Midbrain (tissue), 1 donor: ENCODE results near the gene MBD4.
"Not testable (repeated sequence)": the region's sequence is repeated elsewhere in the genome, so short reads cannot be mapped to it uniquely, and the experiment has no call there.

Experiments used
- DNase-seq: peaks from one replicate; lab custom pipeline; 2025; lab: John Stamatoyannopoulos, UW

The MBD4 gene

DNA sequence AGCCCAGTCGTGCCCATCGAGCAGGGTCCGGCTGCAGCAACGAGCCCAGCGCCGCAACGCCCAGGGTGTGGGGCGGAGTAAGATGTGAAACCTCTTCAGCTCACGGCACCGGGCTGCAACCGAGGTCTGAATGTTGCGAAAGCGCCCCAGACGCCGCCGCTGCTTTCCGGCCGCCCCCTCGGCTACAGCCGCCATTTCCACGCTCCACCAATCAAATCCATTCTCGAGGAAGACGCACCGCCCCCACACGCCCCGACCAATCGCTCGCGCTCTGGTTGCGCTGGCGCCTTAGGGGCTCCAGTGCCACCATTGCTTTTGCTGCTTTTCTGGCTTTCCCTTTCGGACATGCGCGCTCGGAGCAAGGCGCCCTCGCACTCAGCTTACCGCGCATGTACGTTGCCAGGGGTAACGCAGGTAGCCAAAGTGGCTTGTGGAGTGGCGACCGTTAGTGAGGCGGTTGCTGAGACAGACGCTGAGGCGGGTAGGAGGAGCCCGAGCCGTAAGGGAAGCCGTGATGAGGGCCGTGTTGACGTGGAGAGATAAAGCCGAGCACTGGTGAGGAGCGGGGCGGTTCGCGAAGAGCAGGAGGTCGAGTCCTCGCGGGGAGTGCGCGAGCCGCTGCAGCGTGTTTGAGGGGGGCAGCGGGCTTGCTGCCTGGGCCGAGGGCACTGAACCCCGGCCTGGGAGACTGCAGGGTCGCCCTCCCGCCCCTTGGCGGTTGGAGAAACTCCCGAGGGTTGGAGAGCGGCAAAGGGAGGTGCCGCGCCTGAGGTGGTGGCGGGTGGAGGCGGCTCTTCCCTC is at the start of gene MBD4, which contains the start of gene IFT122:
Gene MBD4 (minus strand): TSS at position 132 of the 801 bp plus-strand sequence. CDS start 115 bp downstream, at position 17.
Gene IFT122 (plus strand): TSS at position 408 of the 801 bp plus-strand sequence. CDS start 107 bp downstream, at position 515.
- peak; percentile 99 for DNase-seq

DNA sequence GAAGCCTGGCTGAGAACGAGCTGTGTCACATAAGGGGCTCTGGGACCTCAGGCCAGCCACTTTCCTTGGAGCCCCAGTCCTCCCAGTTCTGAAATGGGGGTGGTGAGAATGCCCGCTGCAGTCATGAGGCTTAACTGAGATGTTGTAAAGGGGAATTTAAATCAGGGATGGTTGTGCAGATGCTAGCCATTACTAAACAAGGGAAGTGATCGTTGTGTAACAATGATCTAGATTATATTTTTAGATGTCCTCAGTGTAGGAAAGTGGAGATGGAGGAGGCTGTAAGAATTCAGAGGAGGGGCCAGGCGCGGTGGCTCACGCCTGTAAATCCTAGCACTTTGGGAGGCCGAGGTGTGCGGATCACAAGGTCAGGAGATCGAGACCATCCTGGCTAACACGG is 49.5 kb upstream of the MBD4 start:
- DNase-seq = not testable (repeated sequence)

DNA sequence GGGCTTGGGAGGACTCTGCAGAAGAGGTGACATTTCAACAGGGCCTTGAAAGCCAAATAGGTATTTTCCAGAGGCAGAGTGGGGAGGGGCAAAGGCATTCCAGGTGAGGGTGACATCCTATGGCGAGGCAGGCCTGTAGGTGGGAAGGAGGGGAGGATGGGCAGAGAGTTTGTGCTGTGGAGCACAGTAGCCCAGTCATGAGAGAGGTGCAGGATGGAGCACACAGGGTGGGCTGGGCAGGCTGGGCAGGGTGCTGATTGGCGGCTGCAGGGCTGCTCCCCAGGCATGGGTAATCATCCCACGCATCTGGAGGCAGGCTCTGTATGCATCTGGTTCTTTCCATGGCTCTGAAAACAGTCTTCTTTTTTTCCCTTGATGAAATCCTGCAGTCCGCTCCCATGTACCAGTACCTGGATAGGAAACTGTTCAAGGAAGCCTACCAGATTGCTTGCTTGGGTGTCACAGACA is 48.2 kb upstream of the MBD4 start:
- DNase-seq = not testable (repeated sequence)

DNA sequence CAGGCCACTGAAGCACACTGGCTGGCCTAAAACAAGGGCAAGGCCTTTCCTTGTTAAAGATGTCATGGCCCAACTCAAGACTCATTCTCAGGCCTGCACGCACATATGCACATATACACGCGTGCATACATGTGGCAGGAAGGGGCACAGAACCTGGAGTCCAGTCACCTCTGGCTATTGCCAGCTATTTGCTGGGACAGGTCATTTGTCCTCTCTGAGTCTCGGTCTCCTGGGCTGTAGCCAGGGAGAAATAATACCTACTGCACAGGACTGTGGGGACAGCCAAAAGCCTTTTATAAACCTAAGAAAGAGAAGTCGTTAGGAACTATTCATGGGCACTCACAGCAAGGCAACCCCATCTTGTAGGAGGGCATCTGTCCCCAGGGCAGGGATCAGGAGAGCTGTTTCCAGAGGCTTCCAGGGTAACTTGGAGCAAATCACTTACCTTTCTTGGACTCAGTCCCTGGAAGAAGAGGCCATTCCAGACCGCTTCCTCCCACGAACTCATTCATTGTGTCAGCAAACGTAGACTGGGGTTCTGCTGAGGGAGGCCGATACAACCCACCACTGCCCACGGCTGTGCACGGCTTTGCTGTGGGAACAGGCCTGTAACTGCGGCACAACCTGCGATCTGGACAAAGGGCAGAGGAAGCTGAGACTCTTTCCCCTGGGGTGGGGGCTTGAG is 47.6 kb upstream of the MBD4 start:
- DNase-seq = no peak

DNA sequence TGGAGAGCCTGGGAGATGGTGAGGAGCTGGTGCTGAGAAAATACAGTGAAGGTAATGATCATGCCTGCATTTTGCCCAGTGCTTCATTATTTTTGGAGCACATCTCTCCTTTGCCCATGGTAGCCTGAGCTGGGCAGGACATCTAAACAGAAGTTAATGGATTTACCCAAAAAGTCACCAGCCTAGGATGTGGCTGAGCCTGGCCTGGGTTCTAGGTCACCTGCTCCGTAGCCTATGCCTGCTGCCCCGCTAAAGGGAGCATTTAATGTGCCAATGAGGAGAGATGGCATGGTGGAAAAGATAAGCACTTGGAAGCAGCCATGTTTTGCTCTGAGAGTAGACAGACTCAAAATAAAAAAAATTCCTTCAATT is 46.9 kb upstream of the MBD4 start:
- no peak for DNase-seq

DNA sequence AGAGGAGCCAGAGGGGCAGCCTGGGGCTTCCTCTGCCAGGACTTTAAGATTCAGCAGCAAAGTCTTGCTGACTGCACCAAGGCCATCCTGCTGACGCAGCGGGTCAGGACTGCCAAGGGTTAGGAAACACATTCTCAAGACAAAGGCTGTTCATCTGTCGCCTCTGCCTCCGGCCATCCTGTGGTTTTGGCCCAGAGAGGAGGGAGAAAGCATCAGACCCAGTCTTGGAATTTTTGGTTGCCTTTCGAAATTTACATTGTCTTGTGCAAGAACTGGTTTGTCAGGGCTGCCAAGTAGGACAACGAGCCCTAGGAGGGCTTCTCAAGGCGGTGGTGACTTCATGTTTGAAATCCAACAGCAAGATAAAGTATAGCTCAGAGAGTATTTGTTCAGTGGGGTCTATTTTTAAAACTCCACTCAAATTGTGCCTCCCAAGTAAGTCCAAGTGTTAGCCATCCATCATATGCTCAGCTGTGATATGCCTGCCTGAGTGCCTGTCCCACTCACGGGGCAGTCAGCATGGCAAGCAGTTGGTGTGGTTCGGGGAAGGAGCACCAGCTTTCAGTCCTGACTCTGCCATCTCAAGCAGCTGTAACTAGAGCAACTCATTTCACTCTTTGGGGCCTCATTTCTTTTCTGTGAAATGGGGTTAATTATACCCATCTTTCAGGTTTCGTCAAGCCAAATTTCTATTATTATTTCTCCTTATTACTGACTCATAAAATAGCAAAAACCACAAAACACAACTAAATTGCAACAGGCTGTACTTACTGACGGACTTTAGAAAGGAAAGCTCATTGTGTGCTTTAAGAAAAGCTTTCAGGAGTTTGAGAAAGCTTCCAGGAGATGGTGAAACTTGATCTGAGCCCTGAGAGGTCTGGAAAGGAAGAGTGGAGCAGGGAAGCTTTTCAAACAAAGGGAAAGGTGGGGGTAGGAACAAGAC is 46.2 kb upstream of the MBD4 start:
- peak; percentile 61 for DNase-seq

DNA sequence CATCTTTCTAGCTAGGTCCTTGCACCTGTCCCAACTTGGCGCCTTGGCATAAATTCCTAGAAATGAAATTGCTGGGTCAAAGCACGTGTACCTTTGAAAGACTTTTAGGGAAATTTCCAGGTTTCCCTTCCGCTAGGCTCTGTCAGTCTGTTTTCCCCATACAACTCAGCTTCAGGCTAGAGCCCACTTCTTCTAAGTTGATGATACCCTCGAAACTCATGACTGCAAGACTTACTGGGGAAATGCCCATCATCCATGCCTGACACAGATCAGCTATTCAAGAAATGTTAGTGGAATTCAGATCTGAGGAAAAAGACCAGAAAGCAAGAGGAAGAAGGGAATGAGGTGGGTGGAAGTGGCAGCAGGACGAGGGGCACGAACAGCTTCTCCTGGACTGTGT is 45.4 kb upstream of the MBD4 start:
- not testable (repeated sequence) for DNase-seq

DNA sequence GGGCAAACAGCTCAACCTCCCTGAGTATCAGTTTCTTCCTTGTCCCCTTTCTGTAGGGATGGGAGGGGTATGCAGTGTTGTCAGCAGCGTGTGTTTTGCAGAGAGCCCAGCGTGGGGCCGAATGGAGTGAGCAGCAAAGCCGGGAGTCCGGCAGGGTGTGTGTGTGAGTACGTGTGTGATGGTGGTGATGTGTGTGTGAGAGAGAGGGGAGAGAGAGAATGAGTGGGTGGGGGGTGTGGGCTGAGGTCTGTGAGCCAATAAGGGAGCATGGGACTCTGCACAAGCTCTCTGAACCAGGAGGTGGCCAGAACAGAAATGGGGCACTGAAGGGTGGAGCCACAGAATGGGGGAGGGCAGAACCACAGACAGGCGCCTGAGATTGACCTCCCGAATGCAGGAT is 44.1 kb upstream of the MBD4 start:
- no peak for DNase-seq

DNA sequence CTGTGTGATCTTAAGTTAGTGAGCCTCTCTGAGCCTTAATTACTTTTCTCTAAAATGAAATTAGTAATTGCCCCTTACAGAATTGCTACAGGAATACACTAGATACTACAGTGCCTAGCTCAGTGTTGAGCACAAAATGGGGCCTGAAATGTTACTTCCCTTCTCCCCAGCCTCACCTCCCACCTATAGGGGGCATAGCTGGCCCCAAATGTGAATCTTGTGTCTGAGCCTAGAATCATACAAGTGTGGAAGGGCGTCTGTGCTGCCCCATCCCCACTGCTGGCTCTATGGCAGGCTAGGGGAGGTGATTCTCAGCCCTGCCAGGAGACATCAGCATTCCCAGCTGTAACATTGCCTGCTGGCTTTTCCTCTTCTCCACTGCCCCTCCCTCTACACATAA is 43.0 kb upstream of the MBD4 start:
- no peak for DNase-seq

DNA sequence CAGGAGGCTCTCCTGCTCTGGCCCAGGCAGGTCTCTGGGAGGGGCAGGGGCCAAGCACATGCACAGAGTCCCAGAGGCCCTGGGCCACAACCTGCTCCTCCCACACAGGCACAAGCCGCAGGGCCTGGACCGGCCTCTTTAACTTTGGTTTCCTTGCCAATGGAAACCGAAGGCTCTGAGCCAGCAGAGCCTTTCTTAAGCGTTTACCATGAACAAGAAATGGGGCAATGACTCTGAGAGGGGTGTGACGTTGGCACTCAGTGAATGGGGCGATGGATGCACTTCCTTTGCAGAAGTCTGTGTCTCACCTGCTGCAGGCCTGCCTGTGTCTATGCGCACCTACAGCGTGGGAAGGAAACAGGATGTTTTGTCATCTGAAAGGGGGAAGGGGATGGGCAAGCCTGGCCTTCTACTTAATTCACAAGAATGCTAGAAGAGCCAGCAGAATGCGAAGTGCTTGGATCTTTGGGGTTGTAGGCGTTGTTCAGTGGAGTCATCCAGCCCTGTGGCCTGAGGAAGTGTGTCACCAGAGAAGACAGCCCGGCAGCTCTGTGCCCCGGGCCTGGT is 42.1 kb upstream of the MBD4 start:
- peak; percentile 24 for DNase-seq

DNA sequence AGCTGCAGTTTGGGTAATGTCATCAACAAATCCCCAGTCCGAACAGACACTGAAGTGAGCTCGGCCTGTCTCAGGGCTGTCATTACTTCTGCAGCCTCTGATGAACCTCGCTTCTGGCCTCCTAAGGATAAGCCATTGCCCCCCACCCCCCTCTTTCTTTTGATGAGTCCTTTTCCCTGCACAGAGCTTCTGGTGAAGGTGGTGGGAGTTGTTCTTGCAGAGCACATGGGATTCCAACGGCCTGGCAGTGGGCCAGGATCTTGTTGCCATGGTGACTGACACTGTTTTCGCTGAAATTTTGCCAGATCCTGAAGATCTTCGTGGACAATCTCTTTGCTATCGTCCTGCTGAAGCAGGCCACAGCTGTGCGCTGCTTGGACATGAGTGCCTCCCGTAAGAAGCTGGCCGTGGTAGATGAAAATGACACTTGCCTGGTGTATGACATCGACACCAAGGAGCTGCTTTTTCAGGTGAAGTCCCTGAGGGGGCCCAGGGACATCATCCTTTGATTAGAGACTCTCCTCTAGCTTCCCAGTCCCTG is 41.5 kb upstream of the MBD4 start:
- DNase-seq = not testable (repeated sequence)

DNA sequence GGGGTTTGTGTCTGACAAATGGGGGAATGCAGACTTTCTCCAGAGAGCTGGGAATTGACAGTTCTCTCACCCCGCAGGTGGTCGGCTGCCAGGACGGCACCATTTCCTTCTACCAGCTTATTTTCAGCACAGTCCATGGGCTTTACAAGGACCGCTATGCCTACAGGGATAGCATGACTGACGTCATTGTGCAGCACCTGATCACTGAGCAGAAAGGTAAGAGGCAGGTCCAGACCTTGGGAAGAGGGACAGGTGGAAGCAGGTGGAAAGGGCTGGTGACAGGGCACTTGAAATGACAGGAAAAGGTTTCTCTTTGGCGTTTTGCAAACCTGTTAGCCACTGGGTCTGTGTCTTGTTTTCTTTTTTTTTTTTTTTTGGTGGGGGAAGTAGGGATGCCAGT is 36.8 kb upstream of the MBD4 start:
- no peak for DNase-seq

DNA sequence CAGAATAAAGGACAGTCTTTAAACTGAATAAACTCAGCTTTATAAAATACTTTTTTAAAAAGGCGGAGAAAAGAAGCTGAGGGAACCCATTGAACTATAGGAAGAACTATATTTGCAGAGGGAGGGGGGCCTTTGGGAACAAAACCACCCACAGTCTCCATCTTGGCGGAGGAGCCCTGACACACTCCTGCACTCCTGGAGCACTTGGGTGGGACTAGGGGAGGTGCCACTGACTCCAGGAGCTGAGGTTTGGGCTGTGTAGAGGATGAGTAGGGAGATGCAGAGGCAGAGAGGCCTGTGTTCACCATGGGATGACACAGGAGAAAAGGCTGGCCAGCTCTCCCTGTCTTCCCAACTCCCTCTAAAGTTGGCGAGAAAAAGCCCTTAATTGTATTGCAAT is 36.1 kb upstream of the MBD4 start:
- no peak for DNase-seq

DNA sequence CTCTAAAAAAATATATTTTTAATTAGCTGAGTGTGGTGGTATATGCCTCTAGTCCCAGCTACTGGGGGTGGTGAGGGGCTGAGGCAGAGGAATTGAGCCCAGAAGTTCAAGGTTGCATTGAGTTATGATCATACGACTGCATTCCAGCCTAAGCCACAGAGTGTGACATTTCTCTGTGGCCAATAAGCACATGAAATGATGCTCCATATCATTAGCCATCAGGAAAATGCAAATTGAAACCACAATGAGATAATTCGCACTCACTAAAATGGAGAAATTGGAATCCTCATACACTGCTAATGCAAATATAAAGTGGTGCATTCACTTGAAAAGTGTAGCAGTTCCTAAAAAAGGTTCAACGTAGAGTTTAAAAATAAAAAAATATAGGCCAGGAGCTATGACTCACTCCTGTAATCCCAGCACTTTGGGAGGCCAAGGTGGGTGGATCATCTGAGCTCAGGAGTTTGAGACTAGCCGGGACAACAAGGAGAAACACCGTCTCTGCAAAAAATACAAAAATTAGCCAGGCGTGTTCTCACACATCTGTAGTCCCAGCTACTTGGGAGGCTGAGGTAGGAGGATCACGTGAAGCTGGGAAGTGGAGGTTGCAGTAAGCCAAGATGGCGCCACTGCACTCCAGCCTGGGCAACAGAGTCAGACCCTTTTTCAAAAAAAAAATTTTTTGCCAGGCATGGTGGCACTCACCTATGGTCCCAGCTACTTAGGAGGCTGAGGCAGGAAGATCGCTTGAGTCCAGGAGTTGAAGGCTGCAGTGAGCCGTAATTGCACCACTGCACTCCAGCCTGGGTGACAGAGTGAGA is 35.4 kb upstream of the MBD4 start:
- no peak for DNase-seq

DNA sequence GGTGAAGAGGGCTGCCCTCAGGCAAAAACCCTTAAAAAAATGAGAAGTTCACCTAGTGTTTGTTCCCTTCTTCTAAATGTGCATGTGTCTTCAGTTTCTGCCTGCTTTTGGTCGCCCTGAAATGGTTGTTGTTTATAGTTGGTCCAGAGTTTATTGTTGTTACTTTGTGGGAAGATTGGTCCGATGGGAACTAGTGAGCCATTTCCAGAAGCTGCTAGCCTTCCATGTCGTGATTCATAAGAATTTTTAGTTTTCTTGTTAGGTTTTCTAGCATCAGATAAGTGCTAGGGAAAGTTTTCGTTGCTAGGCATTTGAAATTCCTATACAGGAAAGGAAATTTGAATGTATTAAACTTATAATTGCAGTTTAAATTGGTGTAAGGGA is 34.0 kb upstream of the MBD4 start:
- no peak for DNase-seq

DNA sequence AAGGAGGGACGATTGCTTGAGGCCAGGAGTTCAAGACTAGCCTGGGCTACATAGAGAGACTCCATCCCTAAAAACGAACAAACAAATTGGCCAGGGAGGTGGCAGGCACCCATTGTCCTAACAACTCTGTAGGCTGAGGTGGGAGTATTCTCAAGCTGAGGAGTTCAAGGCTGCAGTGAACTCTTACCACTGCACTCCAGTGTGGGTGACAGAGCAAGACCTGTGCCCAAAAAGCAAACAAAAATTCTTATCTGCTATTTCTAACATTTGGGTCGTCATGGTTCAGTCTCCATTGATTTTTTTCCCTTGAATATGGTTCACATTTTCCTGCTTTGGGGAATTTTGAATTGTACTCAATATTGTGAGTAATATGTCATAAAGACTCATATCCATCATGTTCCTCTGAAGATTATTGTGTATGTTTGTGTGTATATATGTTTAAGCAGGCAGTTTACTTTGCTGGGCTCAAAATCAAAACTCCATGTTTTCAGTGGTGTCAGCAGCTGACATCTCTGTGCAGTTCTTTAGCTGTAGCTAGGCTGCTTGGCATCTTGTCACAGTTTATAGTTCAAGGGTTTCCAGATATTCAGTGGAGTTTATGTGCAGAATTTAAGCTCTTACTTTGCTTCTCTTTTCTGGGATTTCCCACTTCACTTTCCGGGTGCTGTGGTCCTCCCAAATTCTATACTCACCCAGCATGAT is 33.5 kb upstream of the MBD4 start:
- no peak for DNase-seq

DNA sequence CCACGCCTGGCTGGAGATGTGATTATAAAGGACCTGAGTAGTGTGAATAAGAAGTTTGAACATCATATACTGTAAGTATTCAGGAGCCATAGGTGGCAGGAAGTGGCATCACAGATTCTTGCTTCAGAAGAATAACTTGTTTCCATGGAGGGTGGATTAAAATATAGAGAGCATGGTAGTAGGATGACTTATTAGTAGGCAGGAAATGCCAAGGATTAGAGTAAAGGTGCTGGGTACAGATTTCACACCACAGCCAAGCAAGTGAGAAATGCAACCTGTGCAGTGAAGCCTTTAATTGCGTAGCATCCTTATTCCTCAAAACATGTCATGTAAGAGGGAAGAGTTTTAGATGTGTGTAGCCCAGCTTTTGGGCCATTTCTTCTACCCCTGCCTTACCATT is 31.1 kb upstream of the MBD4 start:
- no peak for DNase-seq

DNA sequence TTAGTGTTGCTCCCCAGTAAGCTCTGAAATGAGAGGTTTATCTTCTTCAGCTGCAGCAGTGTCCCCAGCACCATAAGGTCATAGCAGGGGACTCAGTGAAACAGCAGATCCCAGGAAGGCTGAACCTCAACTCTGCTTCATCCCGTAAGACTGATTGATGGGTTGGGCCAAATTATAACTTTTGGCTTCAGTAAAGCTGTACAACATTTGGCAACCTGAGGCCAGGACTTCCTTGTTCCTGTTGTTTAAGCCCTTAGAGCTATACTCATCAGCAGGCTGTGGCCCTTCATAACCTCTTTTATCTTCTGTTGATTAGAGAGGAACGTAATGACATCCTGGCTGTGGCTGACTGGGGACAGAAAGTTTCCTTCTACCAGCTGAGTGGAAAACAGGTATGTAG is 29.3 kb upstream of the MBD4 start:
- no peak for DNase-seq

DNA sequence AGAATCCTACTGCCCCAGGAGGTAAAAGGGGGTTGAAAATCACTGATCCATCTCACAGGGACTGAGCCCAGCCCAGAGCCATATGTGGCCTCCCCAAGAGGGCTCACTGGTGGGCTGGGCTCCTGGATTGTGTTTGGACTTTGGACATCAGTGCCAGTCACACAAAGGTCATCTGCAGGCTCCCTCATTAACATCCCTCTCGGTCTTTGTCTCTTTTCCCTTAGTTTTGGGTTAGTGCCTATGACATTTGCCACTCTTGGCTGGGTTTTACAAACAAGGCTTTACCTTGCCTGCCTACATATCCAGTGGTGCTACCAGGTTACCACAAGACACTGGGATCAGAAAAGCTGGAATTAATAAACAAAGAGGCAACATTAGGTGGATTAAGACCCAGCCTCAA is 28.2 kb upstream of the MBD4 start:
- no peak for DNase-seq

DNA sequence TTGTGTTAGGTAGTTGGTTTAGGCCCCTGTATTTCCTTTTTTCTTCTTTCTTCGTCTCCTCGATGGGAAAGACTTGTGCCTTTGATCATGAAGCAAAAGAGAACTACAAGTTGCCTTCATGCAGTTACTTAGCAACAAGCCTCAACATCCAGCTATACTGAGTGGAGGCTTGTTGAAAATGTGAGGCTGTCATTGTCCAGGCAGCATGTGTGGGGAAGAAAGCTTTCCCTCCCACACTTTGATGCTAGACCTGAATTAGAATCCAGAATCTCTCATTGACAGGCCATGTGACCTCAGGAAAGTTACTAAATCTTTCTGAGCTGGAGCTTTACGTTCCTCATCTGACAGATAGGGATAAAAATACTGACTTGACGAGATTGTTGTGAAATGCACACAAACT is 24.0 kb upstream of the MBD4 start:
- DNase-seq = no peak
